ENCODE data around the gene FCER2.

FCER2 gene

GRCh38 chr19:7669641-7670040 is 32.3 kb downstream of the FCER2 start:
- H3K79me2 ChIP-seq (ENCODE audit: low read length) = no peaks in the 10 kb centered on the region
- H3K27me3 ChIP-seq (replicated peaks; ENCODE audit: insufficient read depth, low read length) = peaks cover 80% of the 10 kb centered on the region
- H3K27ac ChIP-seq (ENCODE audit: low read length) = no peak overlapping the region
- no peak overlapping the region for H3K4me2 ChIP-seq (ENCODE audit: low read depth, low read length)
- no peak overlapping the region for H3K9ac ChIP-seq (ENCODE audit: low read length)
- H3K9me2 ChIP-seq (replicated peaks; ENCODE audit: insufficient read depth, low read length) = no peaks in the 10 kb centered on the region
- no peaks in the 10 kb centered on the region for H3K9me3 ChIP-seq (replicated peaks; ENCODE audit: insufficient read depth, low read length)
- no peaks in the 10 kb centered on the region for H3K36me3 ChIP-seq (replicated peaks; ENCODE audit: insufficient read depth, low read length)
- no peak for DNase-seq
- TF ChIP-seq EZH2phosphoT487 (IDR thresholded peaks at IDR 0.05; ENCODE audit: low read length) (no peak), EZH2 (optimal IDR thresholded peaks at IDR 0.05; ENCODE audit: low read depth, low read length) (no peak)
- H3K4me1 ChIP-seq (ENCODE audit: low read length) = no peaks in the 10 kb centered on the region
- H3K4me3 ChIP-seq (ENCODE audit: low read length) = no peak overlapping the region
- H3F3A ChIP-seq (ENCODE audit: insufficient read depth, low read length) = no peaks in the 10 kb centered on the region
- no peak overlapping the region for H2AFZ ChIP-seq (ENCODE audit: low read length)
- no peaks in the 10 kb centered on the region for H4K20me1 ChIP-seq (ENCODE audit: insufficient read depth, low read length)

DNA sequence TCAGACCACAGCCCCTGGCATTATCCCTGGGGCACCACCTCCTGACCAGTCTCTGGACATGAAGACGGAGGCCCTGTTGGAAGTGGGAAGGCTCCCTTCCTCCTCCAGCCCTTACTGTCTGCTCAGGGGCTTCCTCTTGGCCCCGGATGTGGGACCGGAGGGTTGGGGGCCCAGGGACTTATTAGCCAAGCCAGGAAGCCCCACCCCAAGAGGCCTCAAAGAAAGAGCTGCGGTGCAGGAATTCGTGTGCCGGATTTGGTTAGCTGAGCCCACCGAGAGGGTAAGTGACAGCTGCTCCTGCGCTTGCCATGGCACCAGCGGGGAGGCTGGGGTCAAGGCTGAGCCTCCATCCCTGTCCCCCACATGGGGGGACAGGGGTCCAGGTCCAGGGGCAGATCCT is 33.1 kb downstream of the FCER2 start, which contains the start of gene RETN:
TSS of gene RETN (plus strand) at position 208 of the 400 bp plus-strand sequence. CDS start 278 bp downstream, outside the sequence.
- no peak within 1 kb of the TSS for H3K27ac ChIP-seq (ENCODE audit: low read length)

GRCh38 chr19:7665076-7665475 is 36.9 kb downstream of the FCER2 start:
- TF ChIP-seq EZH2phosphoT487 (IDR thresholded peaks at IDR 0.05; ENCODE audit: low read length) (no peak), CTCF (IDR thresholded peaks at IDR 0.05; ENCODE audit: low read length) (no peak), EZH2 (optimal IDR thresholded peaks at IDR 0.05; ENCODE audit: low read depth, low read length) (no peak)

More for the DNA sequence above, 33.1 kb downstream of the FCER2 start, which contains the start of gene RETN:
- Histone ChIP-seq H3K4me1 (ENCODE audit: low read length) (no peaks in the 10 kb centered on the region), H3K9ac (ENCODE audit: low read length) (no peak within 1 kb of the TSS), H3F3A (ENCODE audit: insufficient read depth, low read length) (no peaks in the 10 kb centered on the region), H3K27me3 (replicated peaks; ENCODE audit: insufficient read depth, low read length) (peaks cover 84% of the 10 kb centered on the region), H3K4me3 (ENCODE audit: low read length) (no peak within 1 kb of the TSS), H2AFZ (ENCODE audit: low read length) (no peak within 1 kb of the TSS), H3K4me2 (ENCODE audit: low read depth, low read length) (no peak within 1 kb of the TSS), H3K9me2 (replicated peaks; ENCODE audit: insufficient read depth, low read length) (no peaks in the 10 kb centered on the region), H4K20me1 (ENCODE audit: insufficient read depth, low read length) (no peaks in the 10 kb centered on the region), H3K9me3 (replicated peaks; ENCODE audit: insufficient read depth, low read length) (no peaks in the 10 kb centered on the region), H3K79me2 (ENCODE audit: low read length) (no peaks in the 10 kb centered on the region), H3K36me3 (replicated peaks; ENCODE audit: insufficient read depth, low read length) (no peaks in the 10 kb centered on the region)
- no peak for DNase-seq
- TF ChIP-seq CTCF (IDR thresholded peaks at IDR 0.05; ENCODE audit: low read length) (no peak), EZH2phosphoT487 (IDR thresholded peaks at IDR 0.05; ENCODE audit: low read length) (no peak)

GRCh38 chr19:7663706-7664105 is 38.2 kb downstream of the FCER2 start:
- no peak overlapping the region for H3K4me2 ChIP-seq (ENCODE audit: low read depth, low read length)
- no peak overlapping the region for H3K27ac ChIP-seq (ENCODE audit: low read length)
- no peaks in the 10 kb centered on the region for H3K79me2 ChIP-seq (ENCODE audit: low read length)
- no peaks in the 10 kb centered on the region for H3K9me3 ChIP-seq (replicated peaks; ENCODE audit: insufficient read depth, low read length)
- DNase-seq = no peak
- no peak overlapping the region for H3K9ac ChIP-seq (ENCODE audit: low read length)
- no peak overlapping the region for H3K4me3 ChIP-seq (ENCODE audit: low read length)
- H3K27me3 ChIP-seq (replicated peaks; ENCODE audit: insufficient read depth, low read length) = peaks cover 86% of the 10 kb centered on the region
- H4K20me1 ChIP-seq (ENCODE audit: insufficient read depth, low read length) = no peaks in the 10 kb centered on the region
- H2AFZ ChIP-seq (ENCODE audit: low read length) = no peak overlapping the region
- H3F3A ChIP-seq (ENCODE audit: insufficient read depth, low read length) = no peaks in the 10 kb centered on the region
- no peaks in the 10 kb centered on the region for H3K9me2 ChIP-seq (replicated peaks; ENCODE audit: insufficient read depth, low read length)
- no peaks in the 10 kb centered on the region for H3K4me1 ChIP-seq (ENCODE audit: low read length)
- TF ChIP-seq CTCF (IDR thresholded peaks at IDR 0.05; ENCODE audit: low read length) (no peak), EZH2phosphoT487 (IDR thresholded peaks at IDR 0.05; ENCODE audit: low read length) (no peak), EZH2 (optimal IDR thresholded peaks at IDR 0.05; ENCODE audit: low read depth, low read length) (no peak)
- no peaks in the 10 kb centered on the region for H3K36me3 ChIP-seq (replicated peaks; ENCODE audit: insufficient read depth, low read length)

More at GRCh38 chr19:7665076-7665475, 36.9 kb downstream of the FCER2 start:
- Histone ChIP-seq H3K4me2 (ENCODE audit: low read depth, low read length) (no peak overlapping the region), H3K36me3 (replicated peaks; ENCODE audit: insufficient read depth, low read length) (no peaks in the 10 kb centered on the region), H3K27ac (ENCODE audit: low read length) (no peak overlapping the region), H3K79me2 (ENCODE audit: low read length) (no peaks in the 10 kb centered on the region), H2AFZ (ENCODE audit: low read length) (no peak overlapping the region), H3K27me3 (replicated peaks; ENCODE audit: insufficient read depth, low read length) (peaks cover 88% of the 10 kb centered on the region), H3K9me2 (replicated peaks; ENCODE audit: insufficient read depth, low read length) (no peaks in the 10 kb centered on the region), H3K4me3 (ENCODE audit: low read length) (no peak overlapping the region), H3K9ac (ENCODE audit: low read length) (no peak overlapping the region), H3K4me1 (ENCODE audit: low read length) (no peaks in the 10 kb centered on the region), H3K9me3 (replicated peaks; ENCODE audit: insufficient read depth, low read length) (no peaks in the 10 kb centered on the region), H4K20me1 (ENCODE audit: insufficient read depth, low read length) (no peaks in the 10 kb centered on the region), H3F3A (ENCODE audit: insufficient read depth, low read length) (no peaks in the 10 kb centered on the region)
- no peak for DNase-seq
